ENCODE measurements around the gene SNX25.

DNA sequence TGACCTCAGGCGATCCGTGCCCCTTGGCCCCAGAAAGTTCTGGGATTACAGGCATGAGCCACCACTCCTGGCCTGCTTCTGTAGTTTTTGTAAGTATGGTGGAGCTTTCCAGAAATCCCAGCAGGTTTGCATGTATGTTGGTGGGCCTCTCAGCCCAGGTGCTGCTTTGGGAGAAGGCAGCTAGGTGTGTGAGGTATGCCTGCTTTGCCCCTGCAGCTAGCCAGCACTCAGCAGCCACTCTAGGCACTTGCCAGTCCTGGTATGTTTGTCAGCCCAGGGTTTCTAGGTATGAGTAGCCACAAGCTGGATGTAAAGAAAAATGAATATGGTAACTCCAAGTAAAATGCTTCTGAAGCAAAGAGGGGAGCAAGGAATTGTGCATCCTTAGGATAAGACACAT, 8.9 kb downstream of the SNX25 start:
- TF ChIP-seq POLR2A (IDR thresholded peaks at IDR 0.05; ENCODE audit: low read depth, low read length) = no peak
- no peak for TF ChIP-seq POLR2AphosphoS5 (IDR thresholded peaks at IDR 0.05; ENCODE audit: low read depth, low read length)
- TF ChIP-seq SPI1 (IDR thresholded peaks at IDR 0.05; ENCODE audit: low read depth, low read length) = no peak
- TF ChIP-seq TAF1 (IDR thresholded peaks at IDR 0.05; ENCODE audit: low read depth, low read length) = no peak
